Sigmoid colon (tissue), 7 donors: ENCODE measurements around the gene SLC39A11. TPM values are rescaled to one million over a fixed set of nuclear protein-coding genes. Genes with fewer than 3 reads are reported as not detected.

Source experiments
- DNase-seq: peaks from one replicate; pipeline ENCODE4 v3.0.0-alpha.2; 2019
- H3K27ac ChIP-seq, 4 donors: fragments of 200-600 bp; sonication (generic); one replicate each; pipeline ENCODE4 v1.5.1; 2016 to 2019; ENCODE audit warnings: mild to moderate bottlenecking in 1 of 4
- H3K27me3 ChIP-seq, 3 donors: fragments of 200-600 bp; sonication (generic); one replicate each; pipeline ENCODE4 v1.5.1; 2019; ENCODE audit warnings: mild to moderate bottlenecking in 1 of 3
- H3K36me3 ChIP-seq, 4 donors: fragments of 200-600 bp; sonication (generic); one replicate each; pipeline ENCODE4 v1.5.1; 2016 to 2019
- H3K4me1 ChIP-seq, 4 donors: fragments of 200-600 bp; sonication (generic); one replicate each; pipeline ENCODE4 v1.5.1; 2017 to 2019
- H3K4me3 ChIP-seq, 4 donors: fragments of 200-600 bp; sonication (generic); one replicate each; pipeline ENCODE4 v1.5.1; 2017 to 2019; ENCODE audit warnings: mild to moderate bottlenecking in 2 of 4, moderate library complexity in 1 of 4
- H3K9me3 ChIP-seq, 4 donors: fragments of 200-600 bp in 3 of 4; sonication (generic) in 3 of 4; one replicate each; pipeline versions ENCODE4 v1.5.1 to v1.6.1; 2013 to 2019
- CTCF ChIP-seq, 4 experiments: fragments of 450-650 bp in 3 of 4; fragments of 200-600 bp in 1 of 4; IDR thresholded peaks; one replicate each; pipeline ENCODE4 v1.5.1; 2016 to 2019; ENCODE audit warnings: antibody characterized with exemption in 4 of 4, mild to moderate bottlenecking in 3 of 4, moderate library complexity in 2 of 4
- EP300 ChIP-seq, 4 donors: sonication (generic); formaldehyde crosslinking; IDR thresholded peaks; one replicate each; pipeline ENCODE4 v1.6.1; 2017; ENCODE audit warnings: antibody characterized with exemption in 4 of 4
- POLR2A ChIP-seq, 2 donors: fragments of 450-650 bp; IDR thresholded peaks; one replicate each; pipeline ENCODE4 v1.6.1; 2016; ENCODE audit warnings: antibody characterized with exemption in 2 of 2, mild to moderate bottlenecking in 2 of 2, moderate library complexity in 2 of 2
- POLR2AphosphoS5 ChIP-seq, 4 donors: sonication (generic); formaldehyde crosslinking; IDR thresholded peaks; one replicate each; pipeline ENCODE4 v1.6.1; 2017; ENCODE audit warnings: antibody characterized with exemption in 4 of 4
- WGBS, 2 donors: extraction: QIAGEN DNeasy Blood & Tissue Kit; methylation state at CpG; one replicate each; pipeline ENCODE4 v1.1.7; 2013; 5-methylcytosine and 5-hydroxymethylcytosine counted together
- intact Hi-C: fragments of 100-400 bp; cut with DNase I; formaldehyde crosslinking; loops from one replicate; pipeline ENCODE4 v1.15.1; 2023
- polyA plus RNA-seq, 3 donors: library from polyadenylated mRNA; stranded (reverse); fragments of 200-250 nt; gene quantifications; one replicate each; pipeline ENCODE4 v1.2.3, GENCODE V29; 2013
- total RNA-seq, 4 donors: library from RNA; depleted of rRNA; stranded (reverse); fragments of >200 nt; gene quantifications; one replicate each; pipeline ENCODE4 v1.1.0, GENCODE V29; 2016
- donor health status: healthy with polysubstance abuse.
- donor health status: Bipolar disorder and iron deficiency.
- donor health status: healthy.

SLC39A11 gene
- total and polyA plus RNA-seq, 7 donors: 7.6 to 16.4 (median 8.4) TPM

- 96 to 98% methylated on average over 5 of the region's 5 CpGs for WGBS, 2 donors
- Histone ChIP-seq H3K9me3 (peaks cover 0 to 10% (median 4%) of the 10 kb centered on the region in 4 donors), H3K4me3 (no peak overlapping the region), H3K36me3 (no peaks in the 10 kb centered on the region), H3K27ac (no peak overlapping the region), H3K27me3 (no peaks in the 10 kb centered on the region), H3K4me1 (no peaks in the 10 kb centered on the region)
- DNase-seq: no peak
- TF ChIP-seq EP300 (IDR thresholded peaks at IDR 0.05) (no peak), CTCF (IDR thresholded peaks at IDR 0.05) (no peak), POLR2AphosphoS5 (IDR thresholded peaks at IDR 0.05) (no peak), POLR2A (IDR thresholded peaks at IDR 0.05) (no peak)
- intact Hi-C loops: no loop called here
These were observed 209.1 kb downstream of the SLC39A11 start for GRCh38 chr17:72883351-72883750.

GRCh38 chr17:72882426-72882825 is 210.1 kb downstream of the SLC39A11 start:
- intact Hi-C loops: no loop called here
- no peaks in the 10 kb centered on the region for H3K4me1 ChIP-seq
- H3K27me3 ChIP-seq: no peaks in the 10 kb centered on the region
- peaks cover 0 to 10% (median 4%) of the 10 kb centered on the region in 4 donors for H3K9me3 ChIP-seq
- DNase-seq: no peak
- no peak overlapping the region for H3K4me3 ChIP-seq
- WGBS, 2 donors: 92 to 97% methylated on average over 4 of the region's 4 CpGs
- no peaks in the 10 kb centered on the region for H3K36me3 ChIP-seq
- no peak overlapping the region for H3K27ac ChIP-seq
- TF ChIP-seq POLR2AphosphoS5 (IDR thresholded peaks at IDR 0.05): no peak
- TF ChIP-seq CTCF (IDR thresholded peaks at IDR 0.05): no peak
- TF ChIP-seq POLR2A (IDR thresholded peaks at IDR 0.05): no peak
- TF ChIP-seq EP300 (IDR thresholded peaks at IDR 0.05): no peak

GRCh38 chr17:72879877-72880276 is 212.6 kb downstream of the SLC39A11 start:
- Histone ChIP-seq H3K4me1 (no peaks in the 10 kb centered on the region), H3K27ac (no peak overlapping the region), H3K9me3 (peaks cover 0 to 10% (median 7%) of the 10 kb centered on the region in 4 donors), H3K27me3 (no peaks in the 10 kb centered on the region), H3K36me3 (no peaks in the 10 kb centered on the region), H3K4me3 (no peak overlapping the region)
- 97 to 98% methylated on average over 2 of the region's 2 CpGs for WGBS, 2 donors
- intact Hi-C loops: no loop called here
- TF ChIP-seq EP300 (IDR thresholded peaks at IDR 0.05) (no peak), CTCF (IDR thresholded peaks at IDR 0.05) (no peak), POLR2A (IDR thresholded peaks at IDR 0.05) (no peak), POLR2AphosphoS5 (IDR thresholded peaks at IDR 0.05) (no peak)
- DNase-seq: no peak

- no peaks in the 10 kb centered on the region for H3K36me3 ChIP-seq
- intact Hi-C loops: no loop called here
- no peak for TF ChIP-seq POLR2AphosphoS5 (IDR thresholded peaks at IDR 0.05)
- TF ChIP-seq CTCF (IDR thresholded peaks at IDR 0.05): no peak
- TF ChIP-seq EP300 (IDR thresholded peaks at IDR 0.05): no peak
- TF ChIP-seq POLR2A (IDR thresholded peaks at IDR 0.05): no peak
- DNase-seq: no peak
- no peaks in the 10 kb centered on the region for H3K27me3 ChIP-seq
- H3K27ac ChIP-seq: no peak overlapping the region
- H3K4me1 ChIP-seq: no peaks in the 10 kb centered on the region
- WGBS, 2 donors: 95 to 96% methylated on average over 6 of the region's 6 CpGs
- H3K4me3 ChIP-seq: no peak overlapping the region
- peaks cover 0 to 10% (median 7%) of the 10 kb centered on the region in 4 donors for H3K9me3 ChIP-seq
These were observed 213.4 kb downstream of the SLC39A11 start for GRCh38 chr17:72878975-72879660.

- H3K27me3 ChIP-seq: no peaks in the 10 kb centered on the region
- DNase-seq: no peak
- no peaks in the 10 kb centered on the region for H3K36me3 ChIP-seq
- intact Hi-C loops: no loop called here
- H3K4me1 ChIP-seq: no peaks in the 10 kb centered on the region
- no peak overlapping the region for H3K27ac ChIP-seq
- H3K4me3 ChIP-seq: no peak overlapping the region
- H3K9me3 ChIP-seq: peaks cover 0 to 10% (median 7%) of the 10 kb centered on the region in 4 donors
- TF ChIP-seq CTCF (IDR thresholded peaks at IDR 0.05) (no peak), POLR2AphosphoS5 (IDR thresholded peaks at IDR 0.05) (no peak), EP300 (IDR thresholded peaks at IDR 0.05) (no peak), POLR2A (IDR thresholded peaks at IDR 0.05) (no peak)
- 97 to 98% methylated on average over 8 of the region's 8 CpGs for WGBS, 2 donors
These were observed 215.1 kb downstream of the SLC39A11 start for GRCh38 chr17:72877348-72877747.
